Esophagus (tissue), 2 donors: ENCODE data around the gene RAMACL. TPM values are rescaled to one million over a fixed set of nuclear protein-coding genes. Genes with fewer than 3 reads are reported as not detected.

Experiments
- H3K27ac ChIP-seq, 2 donors: one replicate each; pipeline ENCODE4 v1.5.1; 2013; ENCODE audit warnings: low read depth in 2 of 2, mild to moderate bottlenecking in 2 of 2, inconsistent platforms in 1 of 2, low read length in 1 of 2, moderate library complexity in 1 of 2
- H3K27me3 ChIP-seq, 2 donors: one replicate each; pipeline ENCODE4 v1.6.1; 2013; ENCODE audit warnings: low read length in 2 of 2, control low read depth in 1 of 2, mild to moderate bottlenecking in 1 of 2; ENCODE audit not compliant: insufficient read depth in 2 of 2, control insufficient read depth in 1 of 2
- H3K36me3 ChIP-seq, 2 donors: one replicate each; pipeline ENCODE4 v1.6.1; 2013; ENCODE audit warnings: low read length in 1 of 2; ENCODE audit not compliant: control insufficient read depth in 2 of 2, insufficient read depth in 2 of 2
- H3K4me1 ChIP-seq, 2 donors: one replicate each; pipeline ENCODE4 v1.6.1; 2013; ENCODE audit warnings: low read length in 1 of 2; ENCODE audit not compliant: control insufficient read depth in 2 of 2, insufficient read depth in 2 of 2
- H3K4me3 ChIP-seq, 2 donors: one replicate each; pipeline ENCODE4 v1.5.1; 2013; ENCODE audit warnings: low read length in 2 of 2, mild to moderate bottlenecking in 2 of 2, low read depth in 1 of 2, moderate library complexity in 1 of 2
- H3K9me3 ChIP-seq, 2 donors: one replicate each; pipeline ENCODE4 v1.6.1; 2013; ENCODE audit warnings: mild to moderate bottlenecking in 2 of 2, low read depth in 1 of 2, low read length in 1 of 2, moderate library complexity in 1 of 2; ENCODE audit not compliant: control insufficient read depth in 2 of 2, insufficient read depth in 1 of 2
- WGBS, 2 donors: extraction: QIAGEN DNeasy Blood & Tissue Kit; methylation state at CpG; one replicate each; pipeline ENCODE4 v1.1.7; 2013; 5-methylcytosine and 5-hydroxymethylcytosine counted together
- polyA plus RNA-seq, 2 donors: library from polyadenylated mRNA; stranded (reverse); fragments of 200-250 nt; gene quantifications; one replicate each; pipeline ENCODE4 v1.2.3, GENCODE V29; 2013
- donor health status: healthy with polysubstance abuse.
- donor health status: Bipolar disorder and iron deficiency.

RAMACL gene
- polyA plus RNA-seq, 2 donors, result 0.16 to 0.26 TPM

- no peaks in the 10 kb centered on the region for H3K4me1 ChIP-seq
- H3K27me3 ChIP-seq, result no peaks in the 10 kb centered on the region
- peak overlapping the region; percentile 36 to 46 for H3K27ac ChIP-seq
- no peak overlapping the region for H3K4me3 ChIP-seq
- WGBS, 2 donors, result 76 to 78% methylated on average over 5 of the region's 5 CpGs
- no peaks in the 10 kb centered on the region for H3K9me3 ChIP-seq
- H3K36me3 ChIP-seq, result no peaks in the 10 kb centered on the region
These were observed 12.7 kb upstream of the RAMACL start for GRCh38 chr6:166599205-166599604.

DNA sequence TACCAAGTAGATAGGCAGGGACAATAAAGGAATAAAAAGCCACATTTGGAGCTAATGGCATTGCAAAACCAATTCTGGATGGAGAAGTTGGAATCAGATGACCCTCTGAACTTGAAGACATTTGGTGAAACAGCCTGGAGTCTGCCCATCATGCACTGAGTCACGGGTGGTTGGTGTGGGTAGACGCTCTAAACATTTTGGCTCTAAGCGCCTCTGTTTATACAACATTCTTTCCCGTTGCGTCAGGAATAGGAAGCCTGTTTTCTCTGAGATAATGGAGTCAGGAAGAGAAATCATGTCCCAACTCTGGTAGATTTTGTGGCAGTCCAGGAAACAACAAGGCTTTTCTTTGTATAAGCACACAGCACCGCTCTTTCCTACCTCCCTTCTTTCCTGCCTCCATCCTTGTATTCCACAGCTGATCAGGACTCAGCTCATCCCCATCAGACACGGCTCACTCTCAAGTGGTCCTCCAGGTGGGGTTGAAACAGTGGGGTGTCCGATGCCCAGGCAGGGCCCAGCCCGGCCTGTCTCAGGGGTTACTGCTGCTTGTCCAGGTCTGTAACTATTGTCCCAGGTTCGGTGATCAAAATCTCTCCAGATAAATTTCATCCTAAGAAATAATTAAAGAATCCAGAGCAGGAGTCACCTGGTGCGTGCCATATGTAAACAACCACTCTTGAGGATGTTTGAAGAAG, 12.1 kb upstream of the RAMACL start:
- 68% methylated on average over 11 of the region's 11 CpGs for WGBS, 2 donors
- Histone ChIP-seq H3K27me3 (no peaks in the 10 kb centered on the region), H3K4me1 (no peaks in the 10 kb centered on the region), H3K27ac (peak overlapping the region; percentile 46 to 62), H3K4me3 (no peak overlapping the region), H3K9me3 (no peaks in the 10 kb centered on the region), H3K36me3 (no peaks in the 10 kb centered on the region)

DNA sequence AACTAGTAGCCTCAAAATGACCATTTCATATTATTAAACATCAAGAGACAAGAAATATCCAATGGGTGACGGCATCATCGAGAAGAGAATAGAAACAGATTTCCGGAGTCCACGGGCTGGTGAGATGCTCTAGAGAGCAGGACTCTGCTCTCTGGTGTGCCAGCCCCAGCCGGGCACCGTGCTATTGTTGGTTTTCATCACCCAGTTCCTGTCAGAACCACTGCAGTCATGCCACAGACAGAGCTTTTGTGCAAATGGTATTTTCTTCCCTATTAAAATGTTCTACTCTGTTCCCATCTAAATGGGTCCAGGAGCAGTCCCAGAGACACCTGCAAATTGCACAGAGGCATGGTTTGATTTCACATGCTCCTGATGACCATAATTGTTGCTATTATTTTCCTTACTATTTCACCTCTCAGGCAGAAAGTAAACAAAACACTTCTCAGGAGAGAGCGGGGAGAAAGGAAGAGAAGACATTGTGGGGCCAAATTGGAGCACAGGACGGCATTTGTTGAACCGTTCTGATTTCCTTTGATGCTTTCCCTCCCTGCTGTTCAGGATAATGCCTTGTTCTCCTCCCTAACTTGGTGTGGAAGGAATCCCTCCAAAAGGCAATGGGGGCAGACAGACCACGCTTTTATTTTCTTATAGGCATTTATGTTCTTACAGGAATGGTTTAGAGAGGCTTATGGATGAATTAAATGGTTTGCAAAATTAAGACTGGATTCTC, 11.4 kb upstream of the RAMACL start:
- WGBS, 2 donors, result 81 to 83% methylated on average over 10 of the region's 10 CpGs
- peak overlapping the region; percentile 38 to 63 for H3K27ac ChIP-seq
- no peak overlapping the region for H3K4me3 ChIP-seq

GRCh38 chr6:166596776-166597507, 10.5 kb upstream of the RAMACL start:
- no peak overlapping the region for H3K27ac ChIP-seq
- WGBS, 2 donors, result 90 to 92% methylated on average over 15 of the region's 15 CpGs
- no peaks in the 10 kb centered on the region for H3K4me1 ChIP-seq
- H3K27me3 ChIP-seq, result peaks cover 0 to 5% of the 10 kb centered on the region in 2 donors
- no peaks in the 10 kb centered on the region for H3K9me3 ChIP-seq
- no peaks in the 10 kb centered on the region for H3K36me3 ChIP-seq
- H3K4me3 ChIP-seq, result no peak overlapping the region

More for the DNA sequence above, 11.4 kb upstream of the RAMACL start:
- Histone ChIP-seq H3K36me3 (no peaks in the 10 kb centered on the region), H3K4me1 (no peaks in the 10 kb centered on the region), H3K9me3 (no peaks in the 10 kb centered on the region), H3K27me3 (peaks cover 0 to under 1% of the 10 kb centered on the region in 2 donors)

DNA sequence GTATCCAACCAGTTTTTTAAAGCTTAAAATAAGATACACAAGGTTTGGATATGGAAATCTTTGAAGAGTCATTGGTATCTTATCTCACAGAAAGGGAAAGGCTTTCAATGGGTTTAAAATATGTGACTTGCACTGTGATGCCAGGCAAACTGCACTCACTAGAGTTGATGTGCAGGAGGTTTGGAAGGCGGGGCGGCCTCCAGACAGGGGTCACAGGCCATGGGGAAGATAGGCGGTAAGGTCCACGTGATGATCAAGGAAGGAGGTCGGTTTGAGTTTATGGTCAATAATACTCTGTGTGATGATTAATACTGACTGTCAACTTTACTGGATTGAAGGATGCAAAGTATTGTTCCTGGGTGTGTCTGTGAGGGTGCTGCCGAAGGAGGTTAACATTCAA, 9.5 kb upstream of the RAMACL start:
- Histone ChIP-seq H3K27ac (no peak overlapping the region), H3K27me3 (peaks cover 0 to 5% of the 10 kb centered on the region in 2 donors), H3K4me1 (no peaks in the 10 kb centered on the region), H3K36me3 (no peaks in the 10 kb centered on the region), H3K4me3 (no peak overlapping the region), H3K9me3 (no peaks in the 10 kb centered on the region)
- WGBS, 2 donors, result 87 to 88% methylated on average over 6 of the region's 6 CpGs

GRCh38 chr6:166595061-166595780, 8.7 kb upstream of the RAMACL start:
- H3K4me1 ChIP-seq, result peaks cover 0 to 2% of the 10 kb centered on the region in 2 donors
- no peaks in the 10 kb centered on the region for H3K9me3 ChIP-seq
- H3K36me3 ChIP-seq, result no peaks in the 10 kb centered on the region
- H3K27ac ChIP-seq, result no peak overlapping the region
- 80 to 82% methylated on average over 13 of the region's 13 CpGs for WGBS, 2 donors
- H3K27me3 ChIP-seq, result peaks cover 0 to 5% of the 10 kb centered on the region in 2 donors
- H3K4me3 ChIP-seq, result no peak overlapping the region

- H3K9me3 ChIP-seq, result no peaks in the 10 kb centered on the region
- no peak overlapping the region for H3K27ac ChIP-seq
- WGBS, 2 donors, result 89 to 90% methylated on average over 9 of the region's 9 CpGs
- H3K4me1 ChIP-seq, result peaks cover 0 to 7% of the 10 kb centered on the region in 2 donors
- no peaks in the 10 kb centered on the region for H3K36me3 ChIP-seq
- H3K27me3 ChIP-seq, result peaks cover 0 to 5% of the 10 kb centered on the region in 2 donors
- no peak overlapping the region for H3K4me3 ChIP-seq
These were observed 6.3 kb upstream of the RAMACL start for GRCh38 chr6:166592821-166593220.

DNA sequence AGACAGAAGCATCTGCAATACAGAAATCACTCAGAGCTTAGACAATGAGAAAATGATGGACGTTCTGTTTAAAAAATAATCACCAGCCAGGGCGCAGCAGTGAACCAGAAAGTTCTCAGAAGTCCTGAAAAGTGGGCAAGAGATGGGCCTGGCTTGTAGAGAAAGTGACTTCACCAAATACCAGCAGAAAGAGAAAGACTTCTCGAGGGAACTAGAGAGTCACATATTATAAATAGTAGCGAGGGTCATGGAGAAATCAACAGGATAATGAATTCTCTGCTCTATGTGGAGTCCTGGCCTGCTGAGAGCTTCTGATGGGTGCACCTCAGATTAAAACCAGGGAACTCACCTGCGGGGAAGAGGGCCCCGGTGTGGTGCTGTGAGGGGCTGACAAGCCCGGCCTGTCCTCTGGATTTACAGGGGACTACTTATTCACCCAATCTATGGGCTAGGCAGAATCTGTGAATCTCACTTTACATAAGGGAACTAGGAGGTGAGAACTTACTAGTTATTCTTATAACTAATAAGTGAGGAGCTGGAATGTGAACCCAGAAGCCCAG, 5.6 kb upstream of the RAMACL start:
- no peak overlapping the region for H3K27ac ChIP-seq
- 86 to 90% methylated on average over 7 of the region's 7 CpGs for WGBS, 2 donors
- peaks cover 0 to 1% of the 10 kb centered on the region in 2 donors for H3K36me3 ChIP-seq
- peaks cover 0 to 5% of the 10 kb centered on the region in 2 donors for H3K27me3 ChIP-seq
- no peaks in the 10 kb centered on the region for H3K9me3 ChIP-seq
- H3K4me1 ChIP-seq, result peaks cover 0 to 7% of the 10 kb centered on the region in 2 donors
- no peak overlapping the region for H3K4me3 ChIP-seq

GRCh38 chr6:166591026-166591425, 4.5 kb upstream of the RAMACL start:
- 80 to 89% methylated on average over 11 of the region's 11 CpGs for WGBS, 2 donors
- Histone ChIP-seq H3K27me3 (peaks cover 0 to 5% of the 10 kb centered on the region in 2 donors), H3K9me3 (no peaks in the 10 kb centered on the region), H3K4me3 (no peak overlapping the region), H3K4me1 (peaks cover 0 to 7% of the 10 kb centered on the region in 2 donors), H3K36me3 (peaks cover 0 to 2% of the 10 kb centered on the region in 2 donors), H3K27ac (no peak overlapping the region)
